G401 (cell line): Measurements from ENCODE around the gene COL20A1. TPM values are rescaled to one million over a fixed set of nuclear protein-coding genes. Genes with fewer than 3 reads are reported as not detected.

ENCODE experiments used
- DNase-seq: peaks from one replicate; pipeline ENCODE4 v3.0.0-alpha.2; 2015; ENCODE audit warnings: low spot score
- in situ Hi-C: cut with HindIII; loops from 2 replicates; pipeline ENCODE4 v1.10.0; 2016; ENCODE audit warnings: low sequenced_read_pairs, mixed read lengths
- total RNA-seq: library from RNA; depleted of rRNA; stranded (reverse); fragments of >200 nt; shearing (Covaris generic); gene quantifications from 2 replicates; pipeline ENCODE4 v1.2.3, GENCODE V29; 2014

The COL20A1 gene
- total RNA-seq, 1 experiment from 2014 or later: not detected

DNA sequence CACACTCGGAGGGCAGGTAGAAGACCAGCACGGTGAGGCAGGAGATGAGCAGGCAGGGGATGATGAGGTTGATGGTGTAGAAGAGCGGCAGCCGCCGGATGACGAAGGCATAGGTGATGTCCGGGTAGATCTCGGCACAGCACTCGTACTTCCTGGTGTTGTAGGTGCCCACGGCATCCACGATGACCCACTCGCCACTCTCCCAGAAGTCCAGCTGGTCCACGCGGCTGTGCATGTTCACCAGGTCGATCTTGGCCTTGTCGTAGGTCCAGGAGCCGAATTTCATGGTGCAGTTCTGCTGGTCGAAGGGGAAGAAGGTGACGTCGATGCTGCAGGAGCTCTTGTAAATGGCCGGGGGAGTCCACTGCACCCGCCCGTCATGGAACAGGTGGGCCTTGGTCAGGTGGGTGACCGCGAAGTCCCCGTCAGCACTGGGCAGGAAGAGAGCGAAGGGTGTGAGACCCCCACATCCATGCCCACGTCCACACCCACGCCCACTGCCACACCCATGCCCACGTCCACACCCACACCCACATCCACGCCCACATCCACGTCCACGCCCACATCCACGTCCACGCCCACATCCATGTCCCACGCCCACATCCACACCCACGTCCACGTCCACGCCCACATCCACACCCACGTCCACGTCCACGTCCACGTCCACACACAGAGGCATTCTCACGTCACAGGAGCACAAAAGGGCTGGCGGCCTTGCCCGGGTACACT lies 57.8 kb downstream of the COL20A1 start:
- no peak for DNase-seq
- in situ Hi-C loops: no loop called here

DNA sequence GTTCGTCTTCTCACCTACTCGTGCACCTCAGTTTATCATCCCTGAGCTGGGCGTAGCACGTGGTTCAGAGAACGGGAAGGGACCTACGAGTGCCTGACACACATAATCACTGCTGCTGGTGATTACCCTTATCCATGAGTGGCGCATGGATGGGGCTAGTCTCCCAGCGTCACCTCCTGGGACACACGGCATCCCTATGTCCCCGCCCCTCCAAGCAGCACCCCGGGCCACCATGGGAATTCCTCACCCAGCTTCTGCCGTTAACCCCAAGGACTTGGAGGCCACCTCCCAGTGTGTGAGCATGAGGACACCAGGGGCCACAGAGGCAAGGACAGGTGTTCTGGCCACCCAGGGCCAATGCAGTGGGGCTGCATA lies 58.3 kb downstream of the COL20A1 start:
- no peak for DNase-seq
- in situ Hi-C loops: no loop called here

DNA sequence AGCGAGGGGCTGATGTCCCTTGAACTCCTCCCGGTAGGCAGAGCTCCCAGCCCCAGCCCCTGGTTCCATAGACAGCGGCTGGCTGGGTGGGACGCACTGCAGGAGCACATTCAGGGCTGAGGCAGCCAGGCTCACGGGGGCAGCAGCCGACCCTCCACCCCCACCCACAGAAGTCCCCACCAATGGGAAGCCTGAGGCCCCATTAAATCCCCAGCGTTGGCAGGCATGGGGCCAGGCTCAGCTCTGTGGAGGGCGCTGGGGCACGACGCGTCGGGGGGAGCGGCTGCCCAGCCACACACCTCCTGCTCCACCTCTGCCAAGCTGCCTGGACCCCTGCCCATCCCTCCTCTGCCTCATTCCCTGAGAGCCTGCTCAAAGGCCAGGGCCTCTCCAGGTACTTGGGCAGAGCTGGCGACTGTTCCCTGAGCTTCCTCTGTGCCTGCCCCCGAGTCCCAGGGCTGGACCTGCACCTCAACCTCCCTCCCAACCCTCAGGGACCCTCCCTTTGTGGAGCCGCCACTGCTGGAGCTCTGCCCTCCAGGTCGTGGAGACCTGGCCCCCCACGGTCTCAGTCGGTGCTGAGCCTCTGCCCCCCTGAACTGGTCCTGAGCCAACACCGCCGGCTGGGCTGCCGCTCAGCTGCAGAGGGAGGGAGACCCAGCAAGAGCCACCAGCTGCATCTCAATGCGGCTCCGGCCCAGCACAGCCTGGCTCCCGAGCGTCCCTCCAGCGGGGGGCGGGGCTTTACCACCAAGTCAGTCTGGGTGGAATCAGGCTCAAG lies 59.0 kb downstream of the COL20A1 start:
- peak; percentile 51 for DNase-seq
- in situ Hi-C loops: no loop called here

DNA sequence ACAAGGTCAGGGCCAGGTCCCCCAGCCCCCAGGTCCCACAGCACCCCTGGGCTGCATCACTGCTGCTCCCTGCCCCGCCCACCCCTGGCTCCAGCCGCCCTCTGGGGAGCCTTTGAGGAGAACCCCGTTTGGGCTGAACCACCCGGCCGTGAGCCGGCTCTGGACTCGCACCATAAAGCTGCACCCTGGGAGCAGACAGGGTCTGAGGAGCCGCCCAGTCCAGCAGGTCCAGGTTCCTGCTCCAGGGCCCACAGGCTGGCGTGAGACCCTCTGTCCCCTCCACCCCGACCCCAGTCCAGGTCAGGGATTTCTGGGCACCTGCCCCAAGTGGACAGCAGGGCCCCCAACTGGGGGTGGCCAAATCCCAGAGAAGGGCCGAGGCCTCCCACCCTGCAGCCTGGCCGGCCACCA lies 59.8 kb downstream of the COL20A1 start:
- no peak for DNase-seq
- in situ Hi-C loops: no loop called here

DNA sequence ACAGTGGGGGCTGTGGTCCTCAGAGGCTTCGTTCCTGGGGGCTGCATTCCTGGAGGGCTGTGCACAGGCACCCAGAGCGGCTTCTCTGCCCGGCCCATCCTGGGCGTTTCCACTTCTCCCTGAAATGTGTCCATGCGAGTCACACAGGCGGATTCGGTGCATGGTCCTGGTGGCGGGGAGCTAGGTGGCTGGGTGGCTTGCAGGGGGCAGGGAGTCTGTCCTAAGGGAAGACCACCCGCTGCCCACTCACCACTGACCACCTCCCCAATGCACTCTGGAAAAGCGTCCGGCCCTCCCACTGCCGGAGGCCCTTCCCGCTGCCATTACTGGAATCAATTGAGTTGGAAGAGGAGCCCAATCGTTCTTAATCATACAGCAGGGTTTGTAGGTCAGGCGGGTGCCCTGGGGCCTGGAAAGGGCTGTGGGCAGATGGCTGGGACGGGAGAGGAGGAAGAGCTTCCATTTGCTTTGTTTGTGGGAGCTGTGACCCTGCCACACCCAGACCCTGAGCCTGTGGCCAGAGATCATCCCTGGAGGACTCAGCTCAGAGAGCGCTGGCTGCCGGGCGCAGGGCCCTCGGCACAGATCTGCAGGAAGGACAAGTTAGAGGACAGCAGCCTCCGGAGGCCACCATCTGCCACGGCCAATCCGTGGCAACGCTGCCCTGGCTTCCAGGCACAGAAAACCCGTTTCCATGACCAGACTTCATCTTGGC lies 61.8 kb downstream of the COL20A1 start:
- no peak for DNase-seq
- in situ Hi-C loops: no loop called here

DNA sequence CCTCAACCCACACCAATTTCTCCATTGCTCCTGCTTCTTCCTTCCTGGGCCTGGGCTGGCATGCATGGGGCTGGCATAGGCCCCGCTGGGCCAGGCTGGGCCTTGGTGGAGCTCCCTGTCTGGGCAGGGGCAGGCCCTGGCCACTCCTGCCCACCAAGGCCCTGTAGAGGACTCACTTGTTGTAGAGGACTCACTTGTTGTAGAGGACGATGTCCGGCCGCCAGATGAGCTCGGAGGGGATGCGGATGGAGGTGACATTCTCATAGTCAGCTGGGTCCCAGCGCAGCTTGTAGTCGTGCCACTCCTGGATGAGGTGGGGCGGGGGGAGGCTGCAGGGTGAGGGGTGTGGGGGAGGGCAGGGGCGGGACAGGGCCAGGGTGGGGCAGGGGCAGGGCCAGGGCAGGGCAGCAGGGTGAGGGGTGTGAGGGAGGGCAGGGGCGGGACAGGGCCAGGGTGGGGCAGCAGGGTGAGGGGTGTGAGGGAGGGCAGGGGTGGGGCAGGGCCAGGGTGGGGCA lies 62.9 kb downstream of the COL20A1 start:
- no peak for DNase-seq
- in situ Hi-C loops: no loop called here

DNA sequence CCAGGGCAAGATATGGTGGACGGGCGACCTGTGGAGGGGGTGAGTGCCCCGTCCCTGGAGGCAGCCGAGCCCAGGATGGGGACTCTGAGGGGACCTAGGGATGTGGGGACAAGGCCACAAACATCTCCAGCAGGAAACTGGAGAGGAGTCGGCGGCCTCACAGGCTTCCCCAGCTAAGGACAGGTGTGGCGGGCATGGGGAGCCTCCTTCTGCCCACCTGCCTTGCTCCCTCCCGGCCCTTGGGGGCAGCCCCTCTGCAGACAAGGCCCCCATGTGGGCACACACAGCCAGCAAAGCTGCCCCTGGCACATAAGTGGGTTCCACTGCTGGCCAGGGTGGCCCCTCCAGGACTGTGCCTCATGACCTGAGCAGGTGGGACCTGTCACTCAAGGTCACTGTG lies 63.5 kb downstream of the COL20A1 start:
- in situ Hi-C loops: no loop called here
- DNase-seq: no peak

DNA sequence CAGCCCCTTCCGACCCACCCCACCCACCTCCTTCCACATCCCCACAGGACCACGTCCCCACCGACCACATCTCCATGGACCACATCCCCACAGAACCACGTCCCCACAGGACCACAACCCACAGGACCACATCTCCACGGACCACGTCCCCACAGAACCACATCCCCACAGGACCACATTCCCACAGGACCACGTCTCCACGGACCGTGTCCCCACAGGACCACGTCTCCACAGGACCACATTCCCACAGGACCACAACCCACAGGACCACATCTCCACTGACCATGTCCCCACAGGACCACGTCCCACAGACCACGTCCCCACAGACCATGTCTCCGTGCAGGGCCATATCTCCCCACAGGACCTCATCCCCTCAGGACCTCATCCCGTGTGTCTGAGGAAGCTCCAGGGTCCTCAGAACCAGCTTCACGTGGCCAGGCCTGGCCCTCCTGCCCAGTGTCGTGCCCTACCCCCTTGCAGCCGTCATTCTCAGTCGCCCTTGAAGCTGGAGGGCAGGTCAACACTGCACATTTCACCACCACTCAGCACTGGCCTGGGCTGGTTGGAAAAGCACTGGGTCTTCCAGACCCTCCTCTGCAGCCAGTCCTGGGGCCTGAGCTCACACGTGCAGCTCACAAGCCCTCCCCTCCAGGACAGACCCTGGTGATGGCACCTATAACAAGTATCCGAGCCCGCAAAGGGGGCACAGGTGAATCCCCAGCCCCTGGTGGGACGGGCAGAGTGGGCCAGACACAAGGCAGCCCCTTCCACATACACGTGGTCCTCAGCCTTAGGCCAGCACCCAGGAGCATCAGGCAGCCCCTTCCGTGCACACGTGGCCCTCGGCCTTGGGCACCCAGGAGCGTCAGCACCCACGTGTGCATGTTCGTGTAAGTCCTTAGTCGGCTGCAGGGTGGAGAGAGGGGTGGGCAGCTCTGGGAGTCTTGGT lies 64.2 kb downstream of the COL20A1 start:
- in situ Hi-C loops: no loop called here
- no peak for DNase-seq

DNA sequence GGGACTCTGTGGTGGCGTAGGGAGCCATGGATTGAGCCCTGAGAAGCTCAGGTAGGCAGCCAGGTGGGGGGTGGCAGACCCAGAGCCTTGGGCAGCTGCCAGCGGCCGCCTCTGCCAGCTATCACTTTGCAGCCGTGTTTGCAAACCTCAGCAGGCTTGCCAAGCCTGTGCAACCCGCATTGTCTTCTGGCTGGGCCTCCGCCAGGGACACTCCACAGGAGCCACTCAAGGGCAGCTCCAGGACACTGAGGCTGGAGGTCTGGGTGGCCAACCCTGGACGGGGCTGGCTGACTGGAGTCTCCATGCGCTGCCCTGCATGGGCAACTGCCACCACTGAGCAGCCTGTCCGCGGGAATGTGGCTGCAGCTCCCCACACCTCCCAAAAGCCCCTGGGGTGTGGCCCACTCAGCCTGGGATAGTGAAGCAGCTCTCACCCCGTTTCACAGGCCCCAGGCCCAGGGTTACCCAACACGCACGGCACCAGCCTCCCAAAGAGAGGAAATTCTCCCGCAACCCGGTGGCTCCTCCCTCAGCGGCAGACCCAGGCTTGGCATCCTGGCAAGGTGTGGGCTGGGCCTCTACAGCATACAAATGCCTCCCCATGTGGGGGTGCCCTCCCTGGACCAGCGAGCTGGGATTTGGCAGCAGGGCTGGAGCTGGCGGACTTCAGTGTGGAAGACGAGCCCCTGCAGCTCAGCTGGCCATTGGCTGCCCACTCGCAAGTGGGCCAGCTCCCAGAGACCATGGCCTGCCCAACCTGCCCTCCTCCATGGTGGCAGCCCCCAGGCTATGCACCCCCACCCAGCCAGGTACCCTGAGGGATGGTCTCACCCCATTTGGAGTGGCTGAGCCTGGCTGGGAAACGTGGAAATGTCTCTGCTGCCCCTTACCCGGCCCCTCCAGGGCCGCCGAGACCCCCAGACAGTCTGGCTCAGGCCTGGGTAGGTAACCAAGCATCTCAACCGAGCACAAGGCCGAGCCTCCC lies 65.2 kb downstream of the COL20A1 start:
- in situ Hi-C loops: no loop called here
- DNase-seq: no peak

DNA sequence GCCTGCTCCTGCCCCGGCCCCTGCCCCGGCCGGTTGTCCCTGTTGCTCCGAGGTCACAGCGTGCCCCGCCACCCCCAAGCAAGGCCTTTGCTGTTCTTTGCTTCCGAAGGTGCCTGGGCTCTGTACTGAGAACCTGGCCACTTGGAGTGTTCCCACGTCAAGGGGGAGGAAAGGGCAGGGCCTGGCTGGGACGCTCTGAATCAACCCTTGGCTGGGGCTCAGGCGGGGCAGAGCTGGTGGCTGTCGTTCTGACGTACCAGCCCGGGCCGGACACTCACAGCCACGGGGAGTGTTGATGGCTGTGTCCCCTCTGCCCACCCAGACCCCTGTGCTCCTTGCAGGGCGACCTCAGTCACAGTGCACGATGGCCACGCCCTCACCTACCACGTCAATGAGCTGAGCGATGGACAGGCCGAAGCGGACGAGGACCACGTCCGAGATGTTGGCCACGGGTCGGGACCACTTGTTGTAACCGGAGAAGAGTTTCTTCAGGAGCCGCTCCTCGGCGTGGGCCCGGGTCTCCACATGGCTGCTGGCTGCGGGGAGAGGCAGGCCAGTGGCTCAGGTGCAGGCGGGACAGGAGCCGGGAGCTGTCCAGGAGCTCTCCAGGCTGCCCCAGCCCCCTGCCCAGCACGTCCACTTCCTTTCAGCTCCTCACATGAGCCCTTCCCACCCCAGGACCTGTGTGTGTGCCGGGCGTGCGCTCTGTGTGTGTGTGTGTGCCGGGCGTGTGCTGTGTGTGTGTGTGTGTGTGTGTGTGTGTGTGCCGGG lies 66.4 kb downstream of the COL20A1 start:
- in situ Hi-C loops: no loop called here
- DNase-seq: no peak

DNA sequence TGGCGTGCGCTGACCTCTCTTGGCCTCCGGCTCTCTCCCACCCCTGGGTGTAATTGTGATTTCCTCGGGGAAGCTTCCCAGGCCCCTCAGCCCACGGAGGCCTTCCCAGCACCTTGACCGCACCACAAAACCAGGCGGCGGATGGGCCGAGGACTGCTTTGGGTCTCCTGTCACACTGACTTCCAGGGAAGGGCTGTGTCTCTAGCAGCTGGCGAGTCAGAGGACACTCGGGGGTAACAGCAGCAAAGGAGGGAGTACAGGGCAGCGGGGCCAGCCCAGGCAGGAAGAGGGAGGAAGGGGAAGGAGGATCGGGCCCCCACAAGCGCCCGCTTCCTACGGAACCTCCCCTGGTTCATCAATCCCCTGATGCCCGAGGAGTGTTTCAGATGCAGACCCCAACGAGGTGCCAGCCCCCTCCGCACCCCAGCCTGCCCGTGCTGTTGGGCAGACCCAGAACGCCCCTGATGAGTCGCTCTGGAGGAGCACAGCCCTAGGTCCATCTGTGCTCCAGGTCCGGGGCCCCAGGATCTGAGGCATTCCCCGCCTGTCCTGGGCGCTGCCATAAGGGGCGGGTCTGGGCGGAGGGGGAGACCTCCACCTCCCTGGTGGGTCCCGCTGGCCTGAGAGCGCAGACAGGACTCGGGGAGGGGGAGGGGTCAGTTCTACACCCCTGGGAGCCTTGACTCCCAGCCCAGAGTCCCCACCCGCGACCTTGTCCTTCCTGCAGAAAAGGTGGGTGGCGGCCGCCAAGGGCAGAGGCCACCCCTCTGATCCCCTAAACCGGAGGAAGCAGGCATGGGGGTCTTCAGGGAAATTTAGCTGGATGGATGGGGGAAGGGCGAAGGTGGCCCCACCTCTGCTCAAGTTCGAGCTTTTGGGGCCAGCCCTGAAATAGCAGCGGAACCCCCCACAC lies 67.2 kb downstream of the COL20A1 start:
- in situ Hi-C loops: no loop called here

DNA sequence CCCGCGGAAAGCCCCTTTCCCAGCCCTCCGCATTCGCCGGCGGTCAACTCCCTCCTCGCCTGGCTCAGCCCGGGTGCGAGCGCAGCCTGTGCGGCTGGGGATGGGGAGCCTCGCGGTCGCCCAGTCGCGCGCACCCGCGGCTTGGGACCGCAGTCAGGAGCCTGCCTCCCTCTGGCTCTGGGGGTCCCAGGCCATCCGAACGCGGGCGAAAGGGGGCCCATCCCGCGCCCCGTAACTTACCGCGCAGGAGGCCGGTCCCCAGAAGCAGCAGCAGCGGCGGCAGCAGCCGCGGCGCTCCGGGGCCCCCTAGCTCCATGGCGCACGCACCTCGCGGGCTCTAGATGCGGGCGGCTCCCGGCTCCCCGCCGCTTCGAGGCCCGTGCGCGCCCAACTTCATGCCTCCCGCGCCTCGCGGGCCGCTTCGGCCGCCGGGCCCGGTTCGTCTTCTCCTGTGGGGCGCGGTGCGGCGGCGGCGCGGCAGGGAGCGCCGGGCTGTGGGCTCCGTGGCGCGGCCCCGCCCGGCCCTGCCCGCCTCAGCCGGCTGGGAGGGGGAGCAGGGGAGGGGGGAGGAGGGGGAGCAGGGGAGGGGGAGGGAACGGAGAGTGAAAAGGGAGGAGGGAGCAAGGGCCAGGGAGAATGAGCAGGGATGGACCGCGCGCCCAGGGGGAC lies 68.0 kb downstream of the COL20A1 start, which contains the start of gene CHRNA4:
Gene CHRNA4 (minus strand): TSS at position 500 of the 669 bp plus-strand sequence. CDS start 184 bp downstream, at position 316.
- in situ Hi-C loops: no loop called here

More for the DNA sequence above, 67.2 kb downstream of the COL20A1 start:
- no peak for DNase-seq

DNA sequence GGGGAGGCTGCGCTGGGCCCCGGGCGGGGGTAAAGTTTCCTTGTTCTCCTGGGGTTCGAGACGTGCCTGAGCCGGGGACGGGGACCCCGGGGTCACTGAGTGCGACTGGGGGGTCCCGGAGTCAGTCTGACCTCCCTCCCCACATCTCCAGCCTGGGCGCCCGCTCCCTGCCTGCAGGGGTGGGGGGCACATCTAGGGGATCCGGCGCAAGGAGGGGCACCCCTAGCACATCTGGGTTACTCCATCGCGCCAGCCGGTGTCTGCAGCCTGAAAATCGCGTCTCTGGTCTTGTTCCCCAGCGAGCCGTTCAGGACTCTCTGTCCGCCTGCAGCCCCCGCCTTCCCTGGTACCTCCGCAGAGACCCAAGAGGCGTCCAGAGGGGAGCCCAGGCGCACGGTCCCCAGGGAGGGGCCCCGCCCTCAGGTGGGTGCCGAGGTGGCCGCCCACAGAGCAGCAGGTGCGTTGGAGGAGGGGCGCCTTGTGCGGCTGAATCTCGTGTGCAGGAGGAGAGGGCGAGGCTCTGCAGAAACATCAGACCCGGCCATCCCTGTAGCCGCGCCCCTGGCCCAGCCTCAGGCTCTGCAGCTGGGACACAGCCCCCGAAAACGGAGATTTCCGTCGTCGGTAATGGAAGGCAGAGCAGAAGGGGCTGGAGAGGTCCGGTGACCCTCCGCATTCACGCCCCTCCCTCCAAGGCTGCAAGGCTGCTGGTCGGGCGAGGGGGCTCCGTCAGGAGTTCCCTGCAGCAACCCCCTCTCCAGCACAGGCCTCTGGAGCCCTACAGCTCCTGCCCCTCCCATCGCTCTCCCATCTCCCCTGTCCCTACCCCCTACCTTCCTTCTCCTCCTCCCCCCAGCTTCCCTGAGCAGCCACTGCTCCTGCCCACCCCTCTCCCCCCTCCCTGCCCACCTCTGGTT lies 68.8 kb downstream of the COL20A1 start:
- in situ Hi-C loops: no loop called here
- no peak for DNase-seq

More for the DNA sequence above, 68.0 kb downstream of the COL20A1 start, which contains the start of gene CHRNA4:
- DNase-seq: no peak

DNA sequence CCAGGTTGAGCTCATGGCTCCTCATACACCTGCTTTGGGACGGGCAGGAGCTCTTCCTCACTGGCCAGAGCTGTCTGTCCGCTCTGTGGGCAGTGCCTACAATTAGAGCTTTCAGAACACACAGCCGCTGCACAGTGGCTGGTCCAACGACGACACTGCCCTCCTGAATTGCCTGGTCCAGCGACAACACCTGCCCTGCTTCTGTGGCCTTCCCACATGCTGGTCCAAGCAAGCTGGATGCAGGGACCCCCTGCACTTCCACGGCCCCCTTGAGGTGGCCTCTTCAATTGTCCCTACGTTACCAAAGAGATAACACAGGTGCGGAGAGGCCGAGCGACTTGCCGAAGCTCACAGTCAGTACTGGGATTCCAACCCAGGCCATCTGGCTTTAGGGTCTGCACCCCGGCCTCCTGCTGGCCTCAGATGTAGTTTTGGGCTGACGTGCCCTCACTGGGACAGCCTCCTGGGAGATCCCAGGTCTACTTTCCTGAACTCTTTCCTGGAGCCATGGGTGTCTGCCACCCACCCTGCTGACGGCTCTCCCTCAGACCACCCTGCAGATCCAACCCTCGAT lies 69.5 kb downstream of the COL20A1 start:
- DNase-seq: no peak
- in situ Hi-C loops: no loop called here
